Cerebellar cortex (tissue), 1 donor: ENCODE measurements around the gene ALDH2.
A peak's percentile ranks its signal among the peaks of the same experiment; 100 is the strongest.
"Not testable (repeated sequence)": the region's sequence is repeated elsewhere in the genome, so short reads cannot be mapped to it uniquely, and the experiment has no call there.

Source experiments
- DNase-seq: peaks from one replicate; pipeline ENCODE4 v3.0.0-alpha.2; 2015; ENCODE audit warnings: low spot score

ALDH2 gene

DNA sequence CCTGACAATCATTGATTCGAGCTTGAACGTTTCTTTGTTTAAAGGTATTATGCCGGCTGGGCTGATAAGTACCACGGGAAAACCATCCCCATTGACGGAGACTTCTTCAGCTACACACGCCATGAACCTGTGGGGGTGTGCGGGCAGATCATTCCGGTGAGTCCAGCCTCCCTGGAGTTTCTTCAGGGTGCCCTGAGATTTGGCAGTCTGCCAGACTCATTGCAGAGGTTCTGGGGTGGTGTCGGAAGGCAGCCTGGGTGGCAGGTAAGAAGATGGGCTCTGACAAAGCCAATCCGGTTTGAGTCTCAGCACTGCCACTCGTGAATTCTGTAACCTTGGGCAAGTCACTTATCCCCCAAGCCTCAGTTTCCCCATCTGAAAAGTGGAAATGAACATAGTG, 23.0 kb downstream of the ALDH2 start:
- no peak for DNase-seq

DNA sequence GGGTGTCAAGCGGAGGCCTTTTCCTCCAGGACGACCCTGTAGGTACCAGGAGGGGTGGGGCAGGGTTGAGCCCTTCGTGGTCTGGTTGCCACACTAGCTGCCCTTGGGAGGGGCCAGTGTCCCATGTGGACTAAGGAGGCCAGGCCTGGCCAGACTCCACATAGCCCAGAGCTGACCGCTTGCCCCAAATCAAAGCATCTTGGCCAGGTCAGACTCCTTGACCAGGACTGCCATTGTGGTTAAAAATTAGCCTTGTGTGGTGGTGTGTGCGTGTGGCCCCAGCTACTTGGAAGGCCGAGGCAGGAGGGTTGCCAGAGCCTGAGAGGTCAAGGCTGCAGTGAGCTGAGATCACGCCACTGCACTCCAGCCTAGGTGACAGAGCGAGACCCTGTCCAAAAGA, 24.8 kb downstream of the ALDH2 start:
- DNase-seq = no peak

DNA sequence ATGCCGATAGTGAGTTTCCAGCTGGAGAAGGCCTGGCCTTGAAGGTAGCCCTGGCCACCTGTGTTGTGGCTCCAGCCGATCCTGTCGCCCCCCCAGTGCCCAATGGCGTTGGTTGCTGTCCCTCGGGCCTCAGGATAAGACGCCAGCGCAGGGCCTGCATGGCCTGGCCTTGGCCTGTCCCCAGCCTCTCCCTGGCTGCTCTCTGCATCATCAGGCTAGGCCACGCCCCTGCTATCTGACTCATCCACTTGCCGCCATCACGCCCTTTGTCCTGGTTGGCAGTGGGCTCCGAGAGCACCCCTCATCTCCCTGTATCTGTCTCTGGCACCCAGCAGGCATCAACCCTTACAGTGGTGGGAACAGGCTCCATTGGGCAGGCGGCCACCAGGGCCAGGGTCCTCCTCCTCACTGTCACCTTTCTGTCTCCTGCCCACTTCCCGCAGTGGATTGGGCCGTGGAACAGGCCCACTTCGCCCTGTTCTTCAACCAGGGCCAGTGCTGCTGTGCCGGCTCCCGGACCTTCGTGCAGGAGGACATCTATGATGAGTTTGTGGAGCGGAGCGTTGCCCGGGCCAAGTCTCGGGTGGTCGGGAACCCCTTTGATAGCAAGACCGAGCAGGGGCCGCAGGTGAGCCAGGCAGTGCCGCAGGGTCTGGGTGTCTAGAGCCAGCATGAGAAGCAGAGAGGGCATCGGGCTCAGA, 25.6 kb downstream of the ALDH2 start:
- DNase-seq = no peak

DNA sequence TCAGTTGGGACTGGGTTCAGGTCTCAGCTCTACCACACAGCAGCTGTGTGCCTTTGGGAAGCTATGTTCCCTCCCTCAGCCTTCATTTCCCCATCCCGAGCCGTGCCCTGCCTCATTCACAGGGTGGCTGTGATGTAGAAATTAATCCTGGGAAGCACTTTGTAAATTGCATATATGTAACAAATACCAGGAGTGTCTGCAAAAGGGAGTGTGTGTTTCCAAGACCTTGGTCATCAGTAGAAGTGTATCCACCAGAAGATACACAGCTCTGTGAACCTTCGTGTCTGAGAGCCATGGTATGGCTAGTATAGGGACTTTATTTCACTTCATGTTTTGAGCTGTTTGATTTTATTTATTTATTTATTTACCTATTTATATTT, 26.1 kb downstream of the ALDH2 start:
- no peak for DNase-seq

DNA sequence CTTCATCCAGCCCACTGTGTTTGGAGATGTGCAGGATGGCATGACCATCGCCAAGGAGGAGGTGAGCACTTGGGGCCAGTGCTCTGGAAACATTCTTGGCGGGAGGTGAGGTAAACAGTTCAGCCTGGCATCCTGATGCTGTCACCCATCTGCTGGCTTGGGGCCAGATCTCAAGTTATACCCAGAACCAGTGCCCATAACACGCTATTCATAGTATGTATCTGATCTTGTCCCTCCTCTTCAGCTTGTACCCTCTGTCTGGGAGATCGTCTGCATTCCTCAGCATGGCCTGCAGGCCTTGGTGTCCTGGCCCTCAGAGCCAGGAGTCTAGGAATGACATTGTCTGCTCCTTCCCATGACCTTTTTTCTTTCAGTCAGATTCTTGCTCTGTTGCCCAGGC, 31.4 kb downstream of the ALDH2 start:
- DNase-seq = no peak

DNA sequence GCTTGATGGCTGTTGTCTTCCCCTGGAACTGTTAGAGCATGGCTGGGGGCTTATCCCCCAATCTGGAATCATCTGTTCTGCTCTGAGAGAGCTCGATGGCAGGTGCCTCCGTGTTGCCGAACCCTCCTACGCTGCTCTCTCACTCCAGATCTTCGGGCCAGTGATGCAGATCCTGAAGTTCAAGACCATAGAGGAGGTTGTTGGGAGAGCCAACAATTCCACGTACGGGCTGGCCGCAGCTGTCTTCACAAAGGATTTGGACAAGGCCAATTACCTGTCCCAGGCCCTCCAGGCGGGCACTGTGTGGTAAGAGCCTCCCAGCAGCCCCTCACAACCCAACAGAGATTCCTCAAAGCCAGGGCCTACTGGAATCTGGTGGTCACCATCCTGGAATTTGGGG, 33.0 kb downstream of the ALDH2 start:
- no peak for DNase-seq

DNA sequence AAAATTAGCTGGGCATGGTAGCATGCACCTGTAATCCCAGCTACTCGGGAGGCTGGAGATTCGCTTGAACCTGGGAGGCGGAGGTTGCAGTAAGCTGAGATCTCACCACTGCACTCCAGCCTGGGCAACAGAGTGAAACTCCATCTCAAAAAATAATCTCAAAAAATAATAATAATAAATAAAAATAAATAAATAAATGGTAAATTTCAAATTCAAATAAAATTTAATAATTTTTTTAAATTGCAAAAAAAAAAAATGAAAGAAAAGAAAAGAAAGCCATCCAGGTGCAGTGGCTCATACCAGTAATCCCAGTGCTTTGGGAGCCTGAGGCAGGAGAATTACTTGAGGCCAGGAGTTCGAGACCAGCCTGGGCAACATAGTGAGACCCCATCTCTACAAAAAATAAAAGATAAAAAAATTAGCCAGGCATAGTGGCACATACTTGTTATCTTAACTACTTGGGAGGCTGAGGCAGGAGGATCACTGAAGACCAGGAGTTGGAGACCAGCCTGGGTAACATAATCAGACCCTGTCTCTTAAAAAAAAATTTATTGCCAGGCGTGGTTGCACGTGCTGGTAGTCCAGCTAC, 36.4 kb downstream of the ALDH2 start:
- no peak for DNase-seq

DNA sequence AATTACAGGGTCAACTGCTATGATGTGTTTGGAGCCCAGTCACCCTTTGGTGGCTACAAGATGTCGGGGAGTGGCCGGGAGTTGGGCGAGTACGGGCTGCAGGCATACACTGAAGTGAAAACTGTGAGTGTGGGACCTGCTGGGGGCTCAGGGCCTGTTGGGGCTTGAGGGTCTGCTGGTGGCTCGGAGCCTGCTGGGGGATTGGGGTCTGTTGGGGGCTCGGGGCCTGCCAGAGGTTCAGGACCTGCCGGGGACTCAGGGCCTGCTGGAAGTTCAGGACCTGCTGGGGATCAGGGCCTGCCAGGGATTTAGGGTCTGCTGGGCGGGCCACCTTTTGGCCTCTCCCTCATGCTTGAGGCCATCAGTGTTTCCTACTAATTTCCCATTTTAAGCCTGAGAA, 37.1 kb downstream of the ALDH2 start:
- DNase-seq = no peak

DNA sequence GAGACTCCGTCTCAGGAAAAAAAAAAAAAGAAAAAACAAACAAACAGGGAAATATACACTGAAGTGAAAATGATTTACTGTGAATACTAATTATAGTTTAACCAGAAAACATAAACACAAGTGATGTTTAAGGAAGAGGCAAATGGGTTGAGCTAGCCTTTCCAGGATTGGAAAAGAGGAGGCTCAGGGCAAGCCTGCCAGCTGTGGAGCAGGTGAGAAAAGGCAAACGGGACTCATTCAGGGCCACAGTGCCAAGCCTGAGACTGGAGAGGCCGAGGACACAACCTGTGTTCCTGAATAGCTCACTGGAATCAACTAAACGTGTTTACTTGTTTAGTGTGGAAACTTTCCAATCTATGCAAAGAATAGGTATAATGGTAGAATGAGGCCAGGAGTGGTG, 39.6 kb downstream of the ALDH2 start:
- DNase-seq = no peak

DNA sequence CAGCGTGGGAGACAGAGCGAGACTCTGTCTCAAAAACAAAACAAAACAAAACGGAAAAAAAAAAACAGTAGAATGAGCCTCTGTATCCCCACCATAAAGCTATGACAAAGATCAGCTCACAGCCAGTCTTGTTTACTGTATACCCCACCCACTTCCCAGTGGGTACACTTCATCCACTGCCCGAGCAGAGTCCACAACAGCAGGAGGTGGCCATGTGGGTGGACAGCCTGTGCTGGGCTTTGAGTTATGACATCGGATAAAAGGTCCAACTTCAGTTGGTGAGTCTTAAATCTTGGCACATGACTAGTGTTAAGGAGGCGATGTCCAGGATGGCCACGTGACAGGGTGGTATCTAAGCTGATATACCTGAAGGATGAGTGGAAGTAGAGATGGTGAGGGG, 40.5 kb downstream of the ALDH2 start:
- no peak for DNase-seq

DNA sequence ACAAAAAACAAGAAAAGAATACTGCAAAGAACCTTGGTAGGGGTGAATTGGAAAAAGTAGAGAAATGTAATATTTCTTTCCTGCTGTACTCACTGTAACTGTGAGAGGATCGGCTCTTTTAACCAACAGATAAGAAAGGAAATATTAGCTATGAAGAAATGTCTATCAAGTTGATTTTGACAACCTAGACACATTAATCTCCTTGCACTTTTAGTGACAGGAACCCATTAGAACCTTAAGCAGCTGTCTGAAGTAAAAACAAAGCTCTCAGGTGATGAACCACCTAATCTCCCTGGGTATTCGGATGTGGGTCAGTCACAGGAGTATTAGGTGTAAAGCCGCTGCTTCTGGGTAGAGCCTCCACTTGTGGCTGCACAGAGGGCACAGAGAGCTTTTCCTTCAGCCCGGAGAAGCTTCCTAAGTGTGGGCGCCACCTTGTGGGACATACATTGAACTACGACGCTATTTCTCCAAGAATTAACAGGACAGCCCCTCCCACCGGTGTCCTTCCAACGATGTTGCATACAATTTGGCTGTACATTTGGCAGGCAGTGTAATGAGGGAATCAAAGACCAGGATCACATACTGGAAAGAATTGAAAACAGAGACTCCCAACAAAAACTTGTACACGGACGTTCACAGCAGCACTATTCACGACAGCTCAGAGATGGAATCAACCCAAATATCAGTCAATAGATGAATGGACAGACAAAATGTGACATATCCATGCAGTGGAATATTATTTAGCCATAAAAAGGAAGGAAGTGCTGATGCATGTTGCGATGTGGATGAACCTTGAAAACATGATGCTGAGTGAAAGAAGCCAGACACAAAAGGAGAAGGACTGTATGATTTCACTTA, 46.4 kb downstream of the ALDH2 start:
- DNase-seq = peak; percentile 91

DNA sequence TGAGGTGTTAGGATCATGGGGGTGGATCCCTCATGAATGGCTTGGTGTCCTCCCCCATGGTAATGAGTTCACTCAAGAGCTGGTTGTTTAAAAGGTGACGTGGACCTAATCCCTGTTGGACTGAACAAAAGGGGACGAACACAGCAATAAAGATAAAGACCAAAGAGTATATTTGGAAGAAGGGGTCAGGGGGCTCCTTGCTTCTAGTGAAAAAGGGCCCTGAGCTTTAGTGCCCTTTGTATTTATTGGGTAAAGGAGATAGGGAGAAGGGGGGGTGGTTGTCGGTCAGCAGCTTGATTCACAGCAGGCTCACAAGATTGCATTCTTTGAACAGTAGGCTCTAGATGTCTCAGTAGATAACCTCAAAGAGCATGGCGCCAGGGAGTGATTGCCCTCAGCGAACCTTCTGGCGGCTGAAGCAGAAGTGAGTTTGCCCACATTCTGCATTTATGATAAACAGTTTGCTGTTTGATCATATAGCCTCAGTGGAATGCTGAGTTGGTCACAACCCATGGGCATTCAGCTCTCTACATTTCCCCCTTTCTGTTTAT, 49.4 kb downstream of the ALDH2 start:
- no peak for DNase-seq

DNA sequence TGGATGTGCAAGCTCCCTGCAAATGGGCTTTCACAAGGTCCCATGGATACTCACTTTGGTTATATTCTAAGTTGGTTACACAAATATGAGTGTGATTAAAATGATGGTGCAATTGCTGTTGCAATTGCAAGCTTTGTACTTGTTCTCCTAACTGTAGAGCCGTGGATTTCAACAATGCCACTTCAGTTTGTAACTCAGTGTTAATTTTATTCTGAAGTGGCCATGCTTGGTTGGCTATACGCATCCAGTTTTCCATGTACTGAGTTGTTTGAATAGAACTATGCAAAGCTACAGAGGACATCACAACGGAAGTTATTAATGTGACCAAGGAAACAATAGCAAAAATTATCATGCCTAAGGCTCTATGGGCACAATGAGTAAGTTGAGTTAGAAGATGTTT, 50.2 kb downstream of the ALDH2 start:
- not testable (repeated sequence) for DNase-seq

DNA sequence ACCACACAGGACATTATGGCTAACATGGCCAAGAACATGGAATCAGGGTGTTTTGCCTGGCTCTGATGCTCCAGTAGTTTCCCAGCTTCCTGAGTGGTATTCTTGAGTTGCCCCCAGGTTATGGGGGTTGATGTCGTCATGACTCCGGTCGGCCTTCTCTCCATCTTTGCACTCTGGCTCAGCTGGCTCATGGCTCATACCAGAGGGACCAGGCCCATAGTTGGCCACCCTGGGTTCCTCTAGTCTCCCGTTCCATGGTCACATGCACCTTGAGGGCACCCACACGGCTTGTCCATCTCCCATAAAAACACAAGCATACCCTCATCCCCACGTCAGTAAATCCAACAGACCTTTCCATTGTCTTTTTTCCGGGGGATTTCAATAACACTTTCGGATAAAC, 51.6 kb downstream of the ALDH2 start:
- no peak for DNase-seq

DNA sequence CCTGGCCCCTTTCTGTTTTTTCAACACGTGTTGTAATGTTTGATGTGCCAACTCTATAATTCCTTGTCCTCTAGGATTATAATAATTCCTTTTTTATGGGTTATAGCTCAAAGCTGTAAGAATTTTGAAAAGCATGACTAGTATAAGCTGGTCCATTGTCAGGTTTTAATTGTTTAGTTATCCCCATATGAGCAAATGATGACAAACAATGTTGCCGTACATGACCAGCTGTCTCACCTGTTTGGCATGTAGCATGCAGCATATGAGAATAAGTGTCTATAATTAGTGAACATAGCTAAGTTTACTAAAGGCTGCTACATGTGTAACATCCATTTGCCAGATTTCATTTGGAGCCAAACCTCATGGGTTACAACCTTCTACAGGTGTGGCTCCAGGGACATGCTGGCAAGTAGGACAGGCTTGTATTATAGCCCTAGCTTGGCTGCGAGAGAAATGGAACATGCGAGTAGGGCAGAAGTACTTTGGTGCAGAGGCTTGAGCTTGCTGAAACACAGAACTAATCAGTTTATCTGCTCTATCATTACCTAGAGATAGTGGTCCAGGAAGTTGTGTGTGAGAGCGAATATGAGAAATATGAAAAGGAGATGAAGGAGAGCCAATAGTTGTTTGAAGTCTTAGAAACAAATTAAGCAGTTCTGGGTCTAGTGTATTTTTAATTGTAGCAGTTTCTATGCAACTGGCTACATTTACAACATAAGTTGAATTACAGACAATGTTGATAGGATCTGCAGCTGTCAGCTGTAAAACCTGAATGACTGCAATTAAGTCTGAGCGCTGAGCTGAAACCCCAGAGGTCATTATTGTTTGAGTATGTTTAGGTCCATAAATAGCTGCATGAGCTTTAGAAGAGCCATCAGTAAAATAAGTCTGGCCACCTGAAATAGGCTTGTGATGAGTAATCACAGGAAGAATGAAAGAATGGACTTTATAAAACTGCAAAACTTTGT, 52.7 kb downstream of the ALDH2 start:
- DNase-seq = no peak

DNA sequence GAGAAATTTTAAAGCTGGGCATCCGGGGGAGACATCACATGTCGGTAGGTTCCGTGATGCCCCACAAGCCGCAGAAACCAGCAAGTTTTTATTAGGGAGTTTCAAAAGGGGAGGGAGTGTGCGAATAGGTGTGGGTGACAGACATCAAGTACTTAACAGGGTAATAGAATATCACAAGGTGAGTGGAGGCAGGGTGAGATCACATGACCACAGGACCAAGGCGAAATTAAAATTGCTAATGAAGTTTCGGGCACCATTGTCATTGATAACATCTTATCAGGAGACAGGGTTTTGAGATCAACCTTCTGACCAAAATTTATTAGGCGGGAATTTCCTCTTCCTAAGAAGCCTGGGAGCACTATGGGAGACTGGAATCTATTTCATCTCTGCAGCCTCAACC, 54.1 kb downstream of the ALDH2 start:
- DNase-seq = not testable (repeated sequence)

DNA sequence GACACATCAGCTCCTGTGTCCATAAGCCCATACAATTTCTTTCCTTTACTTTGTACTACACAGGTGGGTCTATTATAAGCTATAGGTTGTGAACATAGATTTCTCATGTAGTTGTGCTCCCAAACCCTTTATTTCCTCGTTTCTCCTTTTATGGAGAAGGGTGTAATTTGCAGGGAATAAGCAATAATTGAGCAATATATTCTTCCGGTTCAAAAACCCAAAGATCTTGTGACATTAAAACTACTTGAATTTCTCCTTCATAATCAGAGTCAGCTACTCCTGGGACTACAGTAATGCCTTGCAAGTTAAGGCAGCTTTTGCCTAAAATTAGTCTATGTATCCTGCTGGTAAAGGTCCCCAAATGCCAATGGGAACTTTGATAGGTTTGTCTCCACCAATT, 56.2 kb downstream of the ALDH2 start:
- DNase-seq = no peak

DNA sequence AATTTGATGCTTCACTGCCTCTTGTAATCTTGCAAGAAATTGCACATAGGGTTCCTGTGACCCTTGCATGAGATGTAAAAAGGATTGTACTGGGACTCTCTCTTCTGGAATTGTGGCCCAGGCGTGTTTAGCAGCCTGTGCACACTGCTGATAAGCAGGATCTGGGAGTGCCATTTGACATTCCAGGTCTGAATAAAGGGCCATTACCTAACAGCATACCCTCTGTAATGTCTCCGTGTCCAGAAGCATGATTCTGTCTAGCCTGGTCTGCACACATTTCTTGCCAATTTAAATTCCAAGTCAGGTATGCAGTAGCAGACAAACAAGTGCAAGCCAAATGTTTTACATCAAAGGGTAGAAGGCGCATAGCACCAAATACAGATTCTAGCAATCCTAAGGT, 57.2 kb downstream of the ALDH2 start:
- DNase-seq = no peak

DNA sequence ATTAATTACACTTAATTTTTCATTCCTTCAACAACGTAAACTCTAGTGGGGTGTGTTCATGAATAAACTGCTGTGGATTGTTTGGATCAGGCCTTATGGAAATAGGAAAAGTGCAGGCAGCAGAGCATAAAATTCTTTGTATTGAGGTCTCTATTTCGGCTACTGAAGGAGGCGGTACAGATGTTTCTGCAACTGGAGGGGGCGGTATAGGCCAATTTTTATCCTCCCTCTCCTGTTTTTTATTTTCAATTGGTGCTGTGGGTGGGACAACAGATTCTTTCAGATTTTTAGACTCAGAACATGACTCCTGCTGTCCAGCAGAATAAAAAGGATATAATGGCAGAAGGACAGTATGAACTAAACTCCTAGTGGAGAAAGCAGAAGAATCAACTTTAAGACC, 57.6 kb downstream of the ALDH2 start:
- DNase-seq = not testable (repeated sequence)

DNA sequence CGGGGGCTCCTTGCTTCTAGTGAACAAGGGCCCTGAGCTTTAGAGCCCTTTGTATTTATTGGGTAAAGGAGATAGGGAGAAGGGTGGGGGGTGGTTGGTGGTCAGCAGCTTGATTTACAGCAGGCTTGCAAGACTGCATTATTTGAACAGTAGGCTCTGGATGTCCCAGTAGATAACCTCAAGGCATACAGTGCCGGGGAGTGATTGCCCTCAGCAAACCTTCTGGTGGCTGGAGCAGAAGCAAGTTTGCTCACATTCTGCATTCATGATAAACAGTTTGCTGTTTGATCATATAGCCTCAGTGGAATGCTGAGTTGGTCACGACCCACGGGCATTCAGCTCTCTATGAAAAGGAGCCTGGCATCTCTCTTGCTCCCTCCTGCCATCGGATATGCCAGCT, 58.8 kb downstream of the ALDH2 start:
- DNase-seq = no peak

DNA sequence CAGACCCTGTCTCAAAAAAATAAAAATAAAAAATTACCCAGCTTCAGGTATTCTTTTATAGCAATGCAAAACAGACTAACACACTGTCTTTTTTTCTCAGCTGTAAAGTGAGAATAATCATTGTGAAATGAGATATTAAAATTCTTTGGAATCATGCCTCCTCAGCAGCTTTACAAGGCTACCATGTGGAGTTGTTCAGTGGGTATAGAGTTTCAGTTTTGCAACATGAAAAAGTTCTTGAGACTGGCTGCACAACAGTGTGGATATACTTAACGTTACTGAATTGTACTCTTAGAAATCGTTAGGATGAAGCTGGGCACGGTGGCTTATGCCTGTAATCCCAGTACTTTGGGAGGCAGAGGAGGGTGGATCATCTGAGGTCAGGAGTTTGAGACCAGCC, 59.6 kb downstream of the ALDH2 start:
- no peak for DNase-seq

DNA sequence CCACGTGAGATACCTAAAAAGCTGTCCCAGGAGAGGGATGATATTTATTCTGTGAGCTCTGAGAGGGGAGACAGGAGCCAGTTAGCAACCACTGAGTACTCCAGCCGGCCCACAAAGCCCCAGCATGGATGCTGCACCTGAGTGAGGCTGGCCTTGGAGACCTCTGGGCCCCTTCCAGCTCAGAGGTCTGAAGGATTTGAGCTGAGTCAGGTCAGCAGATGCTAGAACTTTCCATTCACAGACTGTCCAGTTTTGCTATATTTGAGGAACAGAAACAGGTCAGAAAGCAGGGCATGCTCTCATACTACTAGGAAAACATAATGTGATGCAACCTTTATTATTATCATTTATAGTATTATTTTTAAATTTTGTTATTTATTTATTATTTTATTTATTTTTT, 60.3 kb downstream of the ALDH2 start:
- DNase-seq = no peak
